Effector CD4-positive, alpha-beta T cell (primary cell): Measurements from ENCODE around the gene SLCO2A1. TPM values are rescaled to one million over a fixed set of nuclear protein-coding genes. Genes with fewer than 3 reads are reported as not detected.
"Not testable (repeated sequence)": the region's sequence is repeated elsewhere in the genome, so short reads cannot be mapped to it uniquely, and the experiment has no call there.

Experiments used
- DNase-seq: peaks from one replicate; pipeline ENCODE4 v3.0.0-alpha.2; 2020
- total RNA-seq: gene quantifications from one replicate; lab custom pipeline; 2026; lab: John Stamatoyannopoulos, UW

Gene SLCO2A1
- not detected for total RNA-seq

- DNase-seq = no peak
Measured at GRCh38 chr3:134029734-134030378, at the start of gene SLCO2A1. Gene SLCO2A1, minus strand, starts transcription at chr3:134029925. Its CDS starts 123 bp downstream, at chr3:134029802.

GRCh38 chr3:134079111-134079547 is 49.4 kb upstream of the SLCO2A1 start:
- no peak for DNase-seq

- no peak for DNase-seq
Measured at GRCh38 chr3:134078169-134078831, 48.6 kb upstream of the SLCO2A1 start.

GRCh38 chr3:134077649-134078161 is 48.0 kb upstream of the SLCO2A1 start:
- DNase-seq = no peak

GRCh38 chr3:134076851-134077250 is 47.1 kb upstream of the SLCO2A1 start:
- no peak for DNase-seq

GRCh38 chr3:134075846-134076245 is 46.1 kb upstream of the SLCO2A1 start:
- DNase-seq = no peak

GRCh38 chr3:134075568-134075825 is 45.8 kb upstream of the SLCO2A1 start:
- DNase-seq = no peak

GRCh38 chr3:134074790-134075567 is 45.3 kb upstream of the SLCO2A1 start:
- no peak for DNase-seq

GRCh38 chr3:134074001-134074789 is 44.5 kb upstream of the SLCO2A1 start:
- no peak for DNase-seq

- no peak for DNase-seq
Measured at GRCh38 chr3:134073583-134073945, 43.8 kb upstream of the SLCO2A1 start.

GRCh38 chr3:134072881-134073582 is 43.3 kb upstream of the SLCO2A1 start:
- DNase-seq = no peak

- DNase-seq = not testable (repeated sequence)
Measured at GRCh38 chr3:134070281-134070680, 40.6 kb upstream of the SLCO2A1 start.

GRCh38 chr3:134068429-134068828 is 38.7 kb upstream of the SLCO2A1 start:
- no peak for DNase-seq

GRCh38 chr3:134067531-134068161 is 37.9 kb upstream of the SLCO2A1 start:
- no peak for DNase-seq

GRCh38 chr3:134066651-134067530 is 37.2 kb upstream of the SLCO2A1 start:
- no peak for DNase-seq

- DNase-seq = no peak
Measured at GRCh38 chr3:134066158-134066541, 36.4 kb upstream of the SLCO2A1 start.

GRCh38 chr3:134065252-134066157 is 35.8 kb upstream of the SLCO2A1 start:
- DNase-seq = no peak

- no peak for DNase-seq
Measured at GRCh38 chr3:134064081-134064480, 34.4 kb upstream of the SLCO2A1 start.

GRCh38 chr3:134061401-134061800 is 31.7 kb upstream of the SLCO2A1 start:
- no peak for DNase-seq
